Panc1 (cell line): Measurements from ENCODE around the gene TFDP2.

Source experiments
- POLR2AphosphoS5 ChIP-seq: IDR thresholded peaks from 2 replicates; pipeline ENCODE4 v1.6.1; 2012; ENCODE audit warnings: mild to moderate bottlenecking, low read depth, low read length, moderate library complexity
- TF ChIP-seq, protein P1 (sequence below): fragments of 450-650 bp; IDR thresholded peaks from 2 replicates; pipeline ENCODE4 v1.5.1; 2017; ENCODE audit warnings: mild to moderate bottlenecking
- TF ChIP-seq, protein P2 (sequence below), 2 experiments: IDR thresholded peaks; 2 replicates each; pipeline ENCODE4 v1.6.1; 2011 to 2012; ENCODE audit warnings: low read depth in 2 of 2, control low read depth in 1 of 2, low read length in 1 of 2, mild to moderate bottlenecking in 1 of 2, moderate library complexity in 1 of 2; ENCODE audit not compliant: insufficient read depth in 1 of 2

DNA sequence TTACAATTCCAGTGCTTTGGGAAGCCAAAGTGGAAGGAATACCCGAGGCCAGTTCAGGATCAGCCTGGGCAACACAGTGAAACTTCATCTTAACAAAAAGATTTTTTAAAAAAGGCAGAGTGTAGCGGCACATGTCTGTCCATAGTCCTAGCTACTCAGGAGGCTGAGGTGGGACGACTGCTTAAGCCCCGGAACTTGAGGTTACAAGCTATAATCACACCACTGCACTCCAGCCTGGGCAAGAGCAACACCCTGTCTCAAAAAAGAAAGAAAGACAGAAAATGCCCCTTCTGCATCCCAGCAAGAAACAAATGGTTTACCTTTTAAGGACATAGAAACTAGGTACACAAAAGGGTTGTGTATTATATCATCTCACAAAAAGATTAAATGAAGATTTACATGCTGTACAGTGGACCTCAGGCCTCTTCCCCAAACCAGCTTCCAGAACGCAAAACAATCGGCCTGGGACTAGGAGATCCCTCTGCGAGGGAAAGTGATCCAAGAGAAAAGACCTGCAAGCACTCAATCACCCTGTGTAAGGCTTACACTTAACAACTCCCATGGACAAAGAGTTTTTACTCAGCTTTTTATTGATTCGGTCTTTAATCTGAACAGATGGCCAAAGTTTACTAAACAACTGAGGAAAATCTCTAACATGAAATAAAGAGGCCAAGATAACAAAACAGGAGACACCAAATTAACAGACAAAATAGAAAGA lies 21.2 kb downstream of the TFDP2 start:
- TF ChIP-seq, protein P1, sequence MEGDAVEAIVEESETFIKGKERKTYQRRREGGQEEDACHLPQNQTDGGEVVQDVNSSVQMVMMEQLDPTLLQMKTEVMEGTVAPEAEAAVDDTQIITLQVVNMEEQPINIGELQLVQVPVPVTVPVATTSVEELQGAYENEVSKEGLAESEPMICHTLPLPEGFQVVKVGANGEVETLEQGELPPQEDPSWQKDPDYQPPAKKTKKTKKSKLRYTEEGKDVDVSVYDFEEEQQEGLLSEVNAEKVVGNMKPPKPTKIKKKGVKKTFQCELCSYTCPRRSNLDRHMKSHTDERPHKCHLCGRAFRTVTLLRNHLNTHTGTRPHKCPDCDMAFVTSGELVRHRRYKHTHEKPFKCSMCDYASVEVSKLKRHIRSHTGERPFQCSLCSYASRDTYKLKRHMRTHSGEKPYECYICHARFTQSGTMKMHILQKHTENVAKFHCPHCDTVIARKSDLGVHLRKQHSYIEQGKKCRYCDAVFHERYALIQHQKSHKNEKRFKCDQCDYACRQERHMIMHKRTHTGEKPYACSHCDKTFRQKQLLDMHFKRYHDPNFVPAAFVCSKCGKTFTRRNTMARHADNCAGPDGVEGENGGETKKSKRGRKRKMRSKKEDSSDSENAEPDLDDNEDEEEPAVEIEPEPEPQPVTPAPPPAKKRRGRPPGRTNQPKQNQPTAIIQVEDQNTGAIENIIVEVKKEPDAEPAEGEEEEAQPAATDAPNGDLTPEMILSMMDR, result no peak
- no peak for TF ChIP-seq POLR2AphosphoS5
- TF ChIP-seq, protein P2, sequence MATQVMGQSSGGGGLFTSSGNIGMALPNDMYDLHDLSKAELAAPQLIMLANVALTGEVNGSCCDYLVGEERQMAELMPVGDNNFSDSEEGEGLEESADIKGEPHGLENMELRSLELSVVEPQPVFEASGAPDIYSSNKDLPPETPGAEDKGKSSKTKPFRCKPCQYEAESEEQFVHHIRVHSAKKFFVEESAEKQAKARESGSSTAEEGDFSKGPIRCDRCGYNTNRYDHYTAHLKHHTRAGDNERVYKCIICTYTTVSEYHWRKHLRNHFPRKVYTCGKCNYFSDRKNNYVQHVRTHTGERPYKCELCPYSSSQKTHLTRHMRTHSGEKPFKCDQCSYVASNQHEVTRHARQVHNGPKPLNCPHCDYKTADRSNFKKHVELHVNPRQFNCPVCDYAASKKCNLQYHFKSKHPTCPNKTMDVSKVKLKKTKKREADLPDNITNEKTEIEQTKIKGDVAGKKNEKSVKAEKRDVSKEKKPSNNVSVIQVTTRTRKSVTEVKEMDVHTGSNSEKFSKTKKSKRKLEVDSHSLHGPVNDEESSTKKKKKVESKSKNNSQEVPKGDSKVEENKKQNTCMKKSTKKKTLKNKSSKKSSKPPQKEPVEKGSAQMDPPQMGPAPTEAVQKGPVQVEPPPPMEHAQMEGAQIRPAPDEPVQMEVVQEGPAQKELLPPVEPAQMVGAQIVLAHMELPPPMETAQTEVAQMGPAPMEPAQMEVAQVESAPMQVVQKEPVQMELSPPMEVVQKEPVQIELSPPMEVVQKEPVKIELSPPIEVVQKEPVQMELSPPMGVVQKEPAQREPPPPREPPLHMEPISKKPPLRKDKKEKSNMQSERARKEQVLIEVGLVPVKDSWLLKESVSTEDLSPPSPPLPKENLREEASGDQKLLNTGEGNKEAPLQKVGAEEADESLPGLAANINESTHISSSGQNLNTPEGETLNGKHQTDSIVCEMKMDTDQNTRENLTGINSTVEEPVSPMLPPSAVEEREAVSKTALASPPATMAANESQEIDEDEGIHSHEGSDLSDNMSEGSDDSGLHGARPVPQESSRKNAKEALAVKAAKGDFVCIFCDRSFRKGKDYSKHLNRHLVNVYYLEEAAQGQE (IDR thresholded peaks at IDR 0.05; ENCODE audit: insufficient read depth in 1 of 2, low read depth in 2 of 2, low read length in 1 of 2), result no peak
